Neural progenitor cell (in vitro differentiated cells): Measurements from ENCODE around the gene CTIF. TPM values are rescaled to one million over a fixed set of nuclear protein-coding genes. Genes with fewer than 3 reads are reported as not detected.
A peak's percentile ranks its signal among the peaks of the same experiment; 100 is the strongest.

ENCODE experiments used
- DNase-seq: peaks from one replicate; pipeline ENCODE4 v3.0.0-alpha.2; 2016; ENCODE audit warnings: low spot score
- H2AFZ ChIP-seq: fragments of 200-600 bp; sonication (generic); replicated peaks from 2 replicates; pipeline ENCODE4 v1.6.1; 2016; ENCODE audit warnings: antibody characterized with exemption
- H3F3A ChIP-seq: fragments of 200-600 bp; sonication (generic); 2 replicates; pipeline ENCODE4 v1.6.1; 2016; ENCODE audit warnings: antibody characterized with exemption, low read depth
- H3K27ac ChIP-seq: fragments of 200-600 bp; sonication (generic); 2 replicates; pipeline ENCODE4 v1.5.1; 2016; ENCODE audit warnings: mild to moderate bottlenecking
- H3K27me3 ChIP-seq: fragments of 200-600 bp; sonication (generic); 2 replicates; pipeline ENCODE4 v1.6.1; 2016; ENCODE audit warnings: mild to moderate bottlenecking, moderate library complexity
- H3K36me3 ChIP-seq: fragments of 200-600 bp; sonication (generic); 2 replicates; pipeline ENCODE4 v1.5.1; 2016
- H3K4me1 ChIP-seq: fragments of 200-600 bp; sonication (generic); 2 replicates; pipeline ENCODE4 v1.6.1; 2016; ENCODE audit warnings: mixed run types
- H3K4me2 ChIP-seq: fragments of 200-600 bp; sonication (generic); 2 replicates; pipeline ENCODE4 v1.6.1; 2016
- H3K4me3 ChIP-seq: fragments of 200-600 bp; sonication (generic); 2 replicates; pipeline ENCODE4 v1.5.1; 2016
- H3K79me2 ChIP-seq: fragments of 200-600 bp; sonication (generic); 2 replicates; pipeline ENCODE4 v1.6.1; 2016; ENCODE audit warnings: low read depth
- H3K9ac ChIP-seq: fragments of 200-600 bp; sonication (generic); 2 replicates; pipeline ENCODE4 v1.6.1; 2016
- H3K9me3 ChIP-seq: fragments of 200-600 bp; sonication (generic); 2 replicates; pipeline ENCODE4 v1.5.1; 2016; ENCODE audit warnings: low read depth
- H4K20me1 ChIP-seq: fragments of 200-600 bp; sonication (generic); 2 replicates; pipeline ENCODE4 v1.6.1; 2016; ENCODE audit warnings: low read depth
- H3K27ac Mint-ChIP-seq: 3 replicates; pipeline ENCODE4 v1.8.0; 2021; ENCODE audit warnings: mixed read lengths
- H3K27me3 Mint-ChIP-seq: 2 replicates; pipeline ENCODE4 v1.8.0; 2022; ENCODE audit warnings: low read depth, mild to moderate bottlenecking, inconsistent platforms, moderate library complexity, mixed read lengths; ENCODE audit not compliant: insufficient read depth
- H3K36me3 Mint-ChIP-seq: 3 replicates; pipeline ENCODE4 v1.8.0; 2021; ENCODE audit warnings: mixed read lengths
- H3K4me1 Mint-ChIP-seq: 3 replicates; pipeline ENCODE4 v1.8.0; 2021; ENCODE audit warnings: mixed read lengths
- H3K4me3 Mint-ChIP-seq: 3 replicates; pipeline ENCODE4 v1.8.0; 2021; ENCODE audit warnings: mild to moderate bottlenecking, moderate library complexity, mixed read lengths
- H3K9me3 Mint-ChIP-seq: 3 replicates; pipeline ENCODE4 v1.8.0; 2020; ENCODE audit warnings: mixed read lengths
- EZH2 ChIP-seq: fragments of 200-600 bp; sonication (generic); IDR thresholded peaks from 2 replicates; pipeline ENCODE4 v1.6.1; 2017; ENCODE audit warnings: antibody characterized with exemption, mild to moderate bottlenecking, moderate library complexity
- EZH2phosphoT487 ChIP-seq: fragments of 200-600 bp; sonication (generic); IDR thresholded peaks from 2 replicates; pipeline ENCODE4 v1.6.1; 2017; ENCODE audit warnings: antibody characterized with exemption
- total RNA-seq: library from RNA; depleted of rRNA; stranded (reverse); fragments of >200 nt; gene quantifications from 2 replicates; pipeline ENCODE4 v1.2.3, GENCODE V29; 2015; ENCODE audit warnings: low replicate concordance
- TF ChIP-seq, protein P1 (sequence below): fragments of 200-600 bp; sonication (generic); IDR thresholded peaks from 2 replicates; pipeline ENCODE4 v1.5.1; 2017; ENCODE audit warnings: antibody characterized with exemption, mild to moderate bottlenecking

Gene CTIF
- total RNA-seq, 1 donor from 2014 or later, result 17.6 TPM

DNA sequence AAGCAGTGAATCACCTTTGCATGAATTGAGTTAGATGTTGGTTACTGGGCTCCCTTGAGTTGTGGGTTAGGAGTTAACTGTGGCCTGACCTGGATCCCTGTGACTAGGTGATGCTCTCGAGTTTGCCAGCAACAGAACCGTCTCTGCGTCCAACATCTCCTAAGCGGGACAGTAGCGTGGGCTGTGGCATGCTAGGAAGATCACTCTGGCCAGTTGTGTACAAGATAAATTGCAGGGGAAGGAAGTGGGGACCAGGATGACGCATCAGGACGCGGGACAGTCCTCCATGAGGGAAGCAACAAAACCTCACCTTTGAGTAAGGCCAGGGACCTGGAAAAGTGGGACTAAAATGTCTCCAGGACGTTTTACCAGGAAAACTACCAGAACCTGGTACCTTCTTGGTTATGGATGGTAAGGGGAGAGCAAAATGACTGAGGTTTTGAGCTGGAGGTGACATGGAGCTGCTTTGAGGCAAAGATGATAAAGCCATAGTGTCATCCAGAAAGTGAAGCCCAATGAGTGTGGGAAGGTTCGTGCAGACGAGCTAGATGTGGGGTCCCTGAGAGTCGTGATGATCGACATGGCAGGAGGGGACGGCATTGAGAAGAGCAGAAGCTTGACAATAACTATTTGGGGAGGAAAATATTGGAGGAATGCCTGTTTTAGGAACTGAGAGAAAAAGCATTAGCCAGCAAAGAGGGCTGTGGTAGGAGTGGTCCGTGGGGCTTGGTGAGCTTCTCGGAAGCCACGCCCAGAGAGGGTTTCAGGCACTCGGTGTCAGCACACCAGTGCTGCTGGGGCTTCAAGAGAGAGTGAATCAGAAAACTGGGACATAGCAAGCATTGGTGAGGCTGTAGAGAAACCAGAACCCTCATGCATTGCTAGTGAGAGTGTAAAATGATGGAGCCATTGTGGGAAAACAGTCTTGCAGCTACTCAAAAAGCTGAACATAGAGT is 316.9 kb downstream of the CTIF start:
- H3K27ac Mint-ChIP-seq, result peak overlapping the region; percentile 58

DNA sequence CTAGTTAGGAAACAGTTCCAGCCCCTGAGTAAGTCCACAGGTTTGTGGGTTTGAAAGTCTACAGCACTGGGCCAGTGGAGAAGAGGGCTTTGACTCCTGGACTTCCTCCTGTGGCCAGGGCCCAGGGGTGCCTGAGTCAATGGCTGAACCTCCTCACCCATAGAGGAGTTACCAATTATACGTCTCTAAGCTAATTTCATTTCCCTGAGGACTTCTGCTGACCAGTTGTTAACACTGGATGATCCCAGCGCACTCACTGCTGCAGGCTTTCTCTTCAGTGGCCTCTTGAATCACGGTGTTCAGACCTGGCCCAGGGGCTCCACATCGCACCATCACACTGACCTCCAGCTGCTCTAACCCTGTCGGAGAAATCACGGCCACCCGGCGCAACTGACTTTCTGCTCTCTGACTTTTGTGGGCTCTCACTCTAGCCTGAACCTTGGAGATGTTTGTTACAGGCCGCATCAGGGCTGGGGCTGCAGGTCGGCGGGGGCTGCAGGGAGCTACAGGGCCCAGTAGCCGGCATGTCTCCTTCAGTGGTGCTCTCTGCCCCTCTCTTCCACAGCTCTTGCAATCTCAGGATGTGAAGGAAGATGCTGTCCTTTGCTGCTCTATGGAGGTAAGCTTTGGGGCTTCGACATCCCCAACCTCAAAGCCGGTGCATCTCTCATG is 318.3 kb downstream of the CTIF start:
- H3K27me3 Mint-ChIP-seq, result peaks cover 7% of the 10 kb centered on the region
- no peak overlapping the region for H3K4me2 ChIP-seq
- H3K27ac Mint-ChIP-seq, result no peak overlapping the region
- H2AFZ ChIP-seq, result no peak overlapping the region
- H3K27me3 ChIP-seq, result no peaks in the 10 kb centered on the region
- no peak overlapping the region for H3K9ac ChIP-seq
- H3K79me2 ChIP-seq, result no peaks in the 10 kb centered on the region
- H3K36me3 Mint-ChIP-seq, result peaks cover 12% of the 10 kb centered on the region
- no peaks in the 10 kb centered on the region for H3K36me3 ChIP-seq
- no peak for DNase-seq
- H3K4me1 Mint-ChIP-seq, result peaks cover 62% of the 10 kb centered on the region
- H3K27ac ChIP-seq, result no peak overlapping the region
- no peak overlapping the region for H3K4me3 Mint-ChIP-seq
- peaks cover 27% of the 10 kb centered on the region for H3K4me1 ChIP-seq
- H3F3A ChIP-seq, result peaks cover 27% of the 10 kb centered on the region
- TF ChIP-seq EZH2phosphoT487 (no peak), EZH2 (no peak)
- TF ChIP-seq, protein P1, sequence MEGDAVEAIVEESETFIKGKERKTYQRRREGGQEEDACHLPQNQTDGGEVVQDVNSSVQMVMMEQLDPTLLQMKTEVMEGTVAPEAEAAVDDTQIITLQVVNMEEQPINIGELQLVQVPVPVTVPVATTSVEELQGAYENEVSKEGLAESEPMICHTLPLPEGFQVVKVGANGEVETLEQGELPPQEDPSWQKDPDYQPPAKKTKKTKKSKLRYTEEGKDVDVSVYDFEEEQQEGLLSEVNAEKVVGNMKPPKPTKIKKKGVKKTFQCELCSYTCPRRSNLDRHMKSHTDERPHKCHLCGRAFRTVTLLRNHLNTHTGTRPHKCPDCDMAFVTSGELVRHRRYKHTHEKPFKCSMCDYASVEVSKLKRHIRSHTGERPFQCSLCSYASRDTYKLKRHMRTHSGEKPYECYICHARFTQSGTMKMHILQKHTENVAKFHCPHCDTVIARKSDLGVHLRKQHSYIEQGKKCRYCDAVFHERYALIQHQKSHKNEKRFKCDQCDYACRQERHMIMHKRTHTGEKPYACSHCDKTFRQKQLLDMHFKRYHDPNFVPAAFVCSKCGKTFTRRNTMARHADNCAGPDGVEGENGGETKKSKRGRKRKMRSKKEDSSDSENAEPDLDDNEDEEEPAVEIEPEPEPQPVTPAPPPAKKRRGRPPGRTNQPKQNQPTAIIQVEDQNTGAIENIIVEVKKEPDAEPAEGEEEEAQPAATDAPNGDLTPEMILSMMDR, result no peak
- H3K9me3 ChIP-seq, result no peaks in the 10 kb centered on the region
- peaks cover 7% of the 10 kb centered on the region for H4K20me1 ChIP-seq
- H3K4me3 ChIP-seq, result no peak overlapping the region
- H3K9me3 Mint-ChIP-seq, result peaks cover 4% of the 10 kb centered on the region

More for the DNA sequence above, 316.9 kb downstream of the CTIF start:
- DNase-seq, result no peak
- H3K4me1 Mint-ChIP-seq, result peaks cover 60% of the 10 kb centered on the region
- H3K4me3 Mint-ChIP-seq, result no peak overlapping the region
- H3F3A ChIP-seq, result peaks cover 20% of the 10 kb centered on the region
- TF ChIP-seq EZH2phosphoT487 (no peak), EZH2 (no peak)
- TF ChIP-seq, protein P1, result no peak
- no peak overlapping the region for H3K27ac ChIP-seq
- H3K9me3 ChIP-seq, result no peaks in the 10 kb centered on the region
- H4K20me1 ChIP-seq, result peaks cover 5% of the 10 kb centered on the region
- no peak overlapping the region for H3K4me2 ChIP-seq
- peaks cover 4% of the 10 kb centered on the region for H3K9me3 Mint-ChIP-seq
- H3K27me3 ChIP-seq, result no peaks in the 10 kb centered on the region
- H3K36me3 ChIP-seq, result no peaks in the 10 kb centered on the region
- H3K36me3 Mint-ChIP-seq, result peaks cover 12% of the 10 kb centered on the region
- no peak overlapping the region for H3K4me3 ChIP-seq
- no peak overlapping the region for H2AFZ ChIP-seq
- no peaks in the 10 kb centered on the region for H3K79me2 ChIP-seq
- peaks cover 8% of the 10 kb centered on the region for H3K27me3 Mint-ChIP-seq
- H3K9ac ChIP-seq, result no peak overlapping the region
- H3K4me1 ChIP-seq, result peaks cover 30% of the 10 kb centered on the region

DNA sequence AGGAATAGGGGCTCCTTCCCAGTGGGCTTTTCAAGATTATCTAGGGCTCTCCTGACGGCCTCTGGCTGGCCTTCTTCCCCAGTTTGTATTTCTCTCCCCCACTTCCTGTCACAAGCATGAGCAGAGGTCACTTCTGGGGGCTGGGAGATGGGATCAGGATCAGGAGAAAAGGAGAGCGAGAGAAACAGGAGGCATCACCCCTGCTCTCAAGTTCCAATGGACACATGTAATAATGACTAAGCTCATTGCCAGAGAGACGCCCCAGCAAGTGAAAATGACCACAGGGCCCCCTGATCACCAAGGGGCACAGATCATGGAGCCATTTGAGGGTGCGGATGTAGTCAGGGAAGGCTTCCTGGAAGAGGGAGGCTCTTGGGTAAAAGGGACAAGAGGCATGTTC is 319.8 kb downstream of the CTIF start:
- no peaks in the 10 kb centered on the region for H3K36me3 ChIP-seq
- H3K4me2 ChIP-seq, result no peak overlapping the region
- peak overlapping the region; percentile 61 for H3K4me3 Mint-ChIP-seq
- no peak for TF ChIP-seq EZH2
- H4K20me1 ChIP-seq, result peaks cover 7% of the 10 kb centered on the region
- no peaks in the 10 kb centered on the region for H3K79me2 ChIP-seq
- H3K27ac ChIP-seq, result no peak overlapping the region
- H3K4me3 ChIP-seq, result no peak overlapping the region
- peaks cover 27% of the 10 kb centered on the region for H3K4me1 ChIP-seq
- peaks cover 13% of the 10 kb centered on the region for H3K36me3 Mint-ChIP-seq
- H3K9me3 Mint-ChIP-seq, result peaks cover 4% of the 10 kb centered on the region
- H3K27me3 Mint-ChIP-seq, result peaks cover 11% of the 10 kb centered on the region
- H3K27ac Mint-ChIP-seq, result peak overlapping the region; percentile 98
- peaks cover 27% of the 10 kb centered on the region for H3F3A ChIP-seq
- H3K9ac ChIP-seq, result no peak overlapping the region
- no peak overlapping the region for H2AFZ ChIP-seq
- H3K9me3 ChIP-seq, result no peaks in the 10 kb centered on the region
- DNase-seq, result no peak
- H3K4me1 Mint-ChIP-seq, result peaks cover 56% of the 10 kb centered on the region
- H3K27me3 ChIP-seq, result no peaks in the 10 kb centered on the region
